Measurements from ENCODE around the gene MALRD1.

MALRD1 gene

DNA sequence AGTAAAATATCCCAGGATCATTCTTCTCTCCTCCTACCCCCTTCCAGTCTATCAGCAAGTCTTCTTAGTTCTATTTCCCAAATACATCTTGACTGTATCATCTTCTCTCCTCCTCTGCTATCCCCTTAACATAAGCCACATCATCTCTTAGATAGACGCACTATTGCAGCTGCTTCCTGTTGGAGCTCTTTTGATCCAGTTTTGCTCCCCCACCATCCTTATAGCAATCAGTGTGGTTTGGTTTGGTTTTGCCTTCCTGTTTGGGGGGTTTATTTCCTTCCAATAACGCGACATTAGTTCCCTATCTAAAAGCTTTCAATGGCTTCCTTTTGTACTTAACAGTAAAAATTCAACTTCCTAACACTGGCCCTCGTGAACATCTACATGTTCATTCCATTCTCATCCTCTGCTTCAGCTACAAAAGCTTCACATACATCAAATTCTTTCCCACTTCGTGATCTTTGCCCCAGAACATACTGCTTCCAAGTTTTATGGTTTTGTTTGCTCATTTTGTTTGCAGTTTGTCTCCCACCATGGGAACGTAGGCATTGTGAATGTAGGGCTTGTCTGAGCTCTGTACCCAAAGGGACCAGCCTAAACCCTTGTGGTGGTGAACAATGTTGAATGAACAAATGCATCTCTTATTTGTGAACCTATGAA is 734.0 kb downstream of the MALRD1 start:
- DNase-seq (ENCODE audit: low spot score), result no peak

DNA sequence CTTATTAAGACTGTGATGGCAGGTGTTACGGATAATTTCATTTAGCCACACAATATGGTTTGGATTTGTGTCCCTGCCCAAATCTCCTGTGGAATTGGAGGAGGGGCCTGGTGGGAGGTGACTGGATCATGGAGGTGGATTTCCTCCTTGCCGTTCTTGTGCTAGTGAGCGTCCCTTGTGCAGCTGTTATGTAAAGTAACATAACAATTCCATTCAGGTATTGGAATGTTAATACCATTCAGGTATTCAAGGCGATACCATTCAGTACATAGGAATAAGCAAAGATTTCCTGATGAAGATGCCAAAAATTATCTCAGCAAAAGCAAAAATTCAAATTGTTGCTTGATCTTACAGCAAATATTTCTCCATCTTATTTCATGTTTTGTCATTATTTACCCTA is 735.1 kb downstream of the MALRD1 start:
- DNase-seq (ENCODE audit: low spot score), result no peak

Data from globus pallidus (tissue), 1 donor.